Tibial artery (tissue), 4 donors: ENCODE results near the gene NPHP4.

Experiments used
- DNase-seq, 2 donors: peaks; one replicate each; pipeline ENCODE4 v3.0.0-alpha.2; 2019
- H3K27ac ChIP-seq, 2 donors: fragments of 200-600 bp; sonication (generic) in 1 of 2; 1 replicate in 1 of 2; 2 replicates in 1 of 2; pipeline ENCODE4 v1.5.1; 2018 to 2019; ENCODE audit warnings: mild to moderate bottlenecking in 1 of 2
- H3K27me3 ChIP-seq, 2 donors: fragments of 200-600 bp; sonication (generic) in 1 of 2; one replicate each; pipeline versions ENCODE4 v1.5.1 to v1.6.0; 2016 to 2019
- H3K36me3 ChIP-seq, 3 donors: fragments of 200-600 bp; sonication (generic) in 2 of 3; one replicate each; pipeline ENCODE4 v1.5.1; 2016 to 2019; ENCODE audit warnings: mild to moderate bottlenecking in 2 of 3
- H3K4me1 ChIP-seq, 4 donors: fragments of 200-600 bp; sonication (generic) in 2 of 4; 1 replicate in 3 of 4; 2 replicates in 1 of 4; pipeline ENCODE4 v1.5.1; 2016 to 2019
- H3K4me3 ChIP-seq, 2 donors: fragments of 200-600 bp; sonication (generic) in 1 of 2; 1 replicate in 1 of 2; 2 replicates in 1 of 2; pipeline ENCODE4 v1.5.1; 2018 to 2019; ENCODE audit warnings: mild to moderate bottlenecking in 2 of 2
- H3K9me3 ChIP-seq, 3 donors: fragments of 200-600 bp; sonication (generic) in 1 of 3; one replicate each; pipeline ENCODE4 v1.5.1; 2016 to 2019
- CTCF ChIP-seq, 2 experiments: fragments of 200-600 bp in 1 of 2; fragments of 450-650 bp in 1 of 2; IDR thresholded peaks; one replicate each; pipeline ENCODE4 v1.5.1; 2017 to 2019; ENCODE audit warnings: antibody characterized with exemption in 2 of 2, mild to moderate bottlenecking in 1 of 2, moderate library complexity in 1 of 2
- intact Hi-C: fragments of 100-400 bp; cut with DNase I; formaldehyde crosslinking; loops from one replicate; pipeline ENCODE4 v1.15.0; 2023; ENCODE audit warnings: low total_unique reads

NPHP4 gene

GRCh38 chr1:5973771-5974170 is 18.5 kb downstream of the NPHP4 start:
- intact Hi-C loops, result no loop called here
- Histone ChIP-seq H3K36me3 (peaks cover 0 to 20% (median 10%) of the 10 kb centered on the region in 3 donors), H3K27me3 (no peaks in the 10 kb centered on the region), H3K4me1 (no peaks in the 10 kb centered on the region), H3K27ac (no peak overlapping the region), H3K4me3 (no peak overlapping the region), H3K9me3 (no peaks in the 10 kb centered on the region)
- peak in 1 of 2 donors; percentile 32 for DNase-seq
- TF ChIP-seq CTCF (IDR thresholded peaks at IDR 0.05), result no peak

- no peaks in the 10 kb centered on the region for H3K4me1 ChIP-seq
- H3K27me3 ChIP-seq, result no peaks in the 10 kb centered on the region
- H3K9me3 ChIP-seq, result no peaks in the 10 kb centered on the region
- intact Hi-C loops, result no loop called here
- peak in 1 of 2 donors; percentile 49 for DNase-seq
- H3K36me3 ChIP-seq, result peaks cover 3 to 28% (median 22%) of the 10 kb centered on the region in 3 donors
- no peak overlapping the region for H3K4me3 ChIP-seq
- TF ChIP-seq CTCF (IDR thresholded peaks at IDR 0.05), result no peak
- no peak overlapping the region for H3K27ac ChIP-seq
Observed at GRCh38 chr1:5972198-5972520, 20.1 kb downstream of the NPHP4 start.

GRCh38 chr1:5971471-5972197 is 20.6 kb downstream of the NPHP4 start:
- no peaks in the 10 kb centered on the region for H3K27me3 ChIP-seq
- H3K36me3 ChIP-seq, result peaks cover 9 to 28% (median 26%) of the 10 kb centered on the region in 3 donors
- intact Hi-C loops, result no loop called here
- no peak overlapping the region for H3K4me3 ChIP-seq
- H3K4me1 ChIP-seq, result no peaks in the 10 kb centered on the region
- DNase-seq, result peak in 1 of 2 donors; percentile 19
- no peak overlapping the region for H3K27ac ChIP-seq
- no peaks in the 10 kb centered on the region for H3K9me3 ChIP-seq
- TF ChIP-seq CTCF (IDR thresholded peaks at IDR 0.05), result no peak

- Histone ChIP-seq H3K4me3 (no peak overlapping the region), H3K9me3 (no peaks in the 10 kb centered on the region), H3K27me3 (no peaks in the 10 kb centered on the region), H3K36me3 (peaks cover 9 to 28% (median 21%) of the 10 kb centered on the region in 3 donors), H3K27ac (no peak overlapping the region), H3K4me1 (no peaks in the 10 kb centered on the region)
- intact Hi-C loops, result no loop called here
- TF ChIP-seq CTCF (IDR thresholded peaks at IDR 0.05), result no peak
- peak in 1 of 2 donors; percentile 2 for DNase-seq
Observed at GRCh38 chr1:5970610-5971273, 21.5 kb downstream of the NPHP4 start.

- no peaks in the 10 kb centered on the region for H3K4me1 ChIP-seq
- no peak overlapping the region for H3K4me3 ChIP-seq
- H3K27ac ChIP-seq, result no peak overlapping the region
- intact Hi-C loops, result no loop called here
- H3K36me3 ChIP-seq, result peaks cover 9 to 40% (median 21%) of the 10 kb centered on the region in 3 donors
- DNase-seq, result peak in 1 of 2 donors; percentile 42
- no peaks in the 10 kb centered on the region for H3K27me3 ChIP-seq
- no peak for TF ChIP-seq CTCF (IDR thresholded peaks at IDR 0.05)
- H3K9me3 ChIP-seq, result no peaks in the 10 kb centered on the region
Observed at GRCh38 chr1:5969168-5969567, 23.1 kb downstream of the NPHP4 start.
